ENCODE results near the gene MRPL39.

MRPL39 gene

GRCh38 chr21:25615880-25616279 lies 8.6 kb upstream of the MRPL39 start:
- TF ChIP-seq ZFP30 (CRISPR knock-in tag; IDR thresholded peaks at IDR 0.05) (no peak), CSRNP3 (CRISPR knock-in tag; IDR thresholded peaks at IDR 0.05) (no peak), TSHZ2 (CRISPR knock-in tag; IDR thresholded peaks at IDR 0.05) (no peak), ISL1 (CRISPR knock-in tag; IDR thresholded peaks at IDR 0.05) (no peak), ZC3H10 (CRISPR knock-in tag; IDR thresholded peaks at IDR 0.05) (no peak), RARB (CRISPR knock-in tag; IDR thresholded peaks at IDR 0.05) (no peak), BACH2 (CRISPR knock-in tag; IDR thresholded peaks at IDR 0.05; ENCODE audit: borderline replicate concordance) (no peak), GLIS3 (CRISPR knock-in tag; IDR thresholded peaks at IDR 0.05) (no peak), OSR1 (CRISPR knock-in tag; IDR thresholded peaks at IDR 0.05) (no peak), CSDC2 (CRISPR knock-in tag; IDR thresholded peaks at IDR 0.05) (no peak), ZNF70 (CRISPR knock-in tag; IDR thresholded peaks at IDR 0.05) (no peak)
- TF ChIP-seq, protein P1, sequence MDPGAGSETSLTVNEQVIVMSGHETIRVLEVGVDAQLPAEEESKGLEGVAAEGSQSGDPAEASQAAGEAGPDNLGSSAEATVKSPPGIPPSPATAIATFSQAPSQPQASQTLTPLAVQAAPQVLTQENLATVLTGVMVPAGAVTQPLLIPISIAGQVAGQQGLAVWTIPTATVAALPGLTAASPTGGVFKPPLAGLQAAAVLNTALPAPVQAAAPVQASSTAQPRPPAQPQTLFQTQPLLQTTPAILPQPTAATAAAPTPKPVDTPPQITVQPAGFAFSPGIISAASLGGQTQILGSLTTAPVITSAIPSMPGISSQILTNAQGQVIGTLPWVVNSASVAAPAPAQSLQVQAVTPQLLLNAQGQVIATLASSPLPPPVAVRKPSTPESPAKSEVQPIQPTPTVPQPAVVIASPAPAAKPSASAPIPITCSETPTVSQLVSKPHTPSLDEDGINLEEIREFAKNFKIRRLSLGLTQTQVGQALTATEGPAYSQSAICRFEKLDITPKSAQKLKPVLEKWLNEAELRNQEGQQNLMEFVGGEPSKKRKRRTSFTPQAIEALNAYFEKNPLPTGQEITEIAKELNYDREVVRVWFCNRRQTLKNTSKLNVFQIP (CRISPR knock-in tag; IDR thresholded peaks at IDR 0.05; ENCODE audit: borderline replicate concordance, low read depth) = no peak
- TF ChIP-seq, protein P2, sequence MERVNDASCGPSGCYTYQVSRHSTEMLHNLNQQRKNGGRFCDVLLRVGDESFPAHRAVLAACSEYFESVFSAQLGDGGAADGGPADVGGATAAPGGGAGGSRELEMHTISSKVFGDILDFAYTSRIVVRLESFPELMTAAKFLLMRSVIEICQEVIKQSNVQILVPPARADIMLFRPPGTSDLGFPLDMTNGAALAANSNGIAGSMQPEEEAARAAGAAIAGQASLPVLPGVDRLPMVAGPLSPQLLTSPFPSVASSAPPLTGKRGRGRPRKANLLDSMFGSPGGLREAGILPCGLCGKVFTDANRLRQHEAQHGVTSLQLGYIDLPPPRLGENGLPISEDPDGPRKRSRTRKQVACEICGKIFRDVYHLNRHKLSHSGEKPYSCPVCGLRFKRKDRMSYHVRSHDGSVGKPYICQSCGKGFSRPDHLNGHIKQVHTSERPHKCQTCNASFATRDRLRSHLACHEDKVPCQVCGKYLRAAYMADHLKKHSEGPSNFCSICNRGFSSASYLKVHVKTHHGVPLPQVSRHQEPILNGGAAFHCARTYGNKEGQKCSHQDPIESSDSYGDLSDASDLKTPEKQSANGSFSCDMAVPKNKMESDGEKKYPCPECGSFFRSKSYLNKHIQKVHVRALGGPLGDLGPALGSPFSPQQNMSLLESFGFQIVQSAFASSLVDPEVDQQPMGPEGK (CRISPR knock-in tag; IDR thresholded peaks at IDR 0.05; ENCODE audit: borderline replicate concordance) = no peak
- no peak for ATAC-seq

GRCh38 chr21:25614441-25614840 lies 7.2 kb upstream of the MRPL39 start:
- ATAC-seq = no peak

DNA sequence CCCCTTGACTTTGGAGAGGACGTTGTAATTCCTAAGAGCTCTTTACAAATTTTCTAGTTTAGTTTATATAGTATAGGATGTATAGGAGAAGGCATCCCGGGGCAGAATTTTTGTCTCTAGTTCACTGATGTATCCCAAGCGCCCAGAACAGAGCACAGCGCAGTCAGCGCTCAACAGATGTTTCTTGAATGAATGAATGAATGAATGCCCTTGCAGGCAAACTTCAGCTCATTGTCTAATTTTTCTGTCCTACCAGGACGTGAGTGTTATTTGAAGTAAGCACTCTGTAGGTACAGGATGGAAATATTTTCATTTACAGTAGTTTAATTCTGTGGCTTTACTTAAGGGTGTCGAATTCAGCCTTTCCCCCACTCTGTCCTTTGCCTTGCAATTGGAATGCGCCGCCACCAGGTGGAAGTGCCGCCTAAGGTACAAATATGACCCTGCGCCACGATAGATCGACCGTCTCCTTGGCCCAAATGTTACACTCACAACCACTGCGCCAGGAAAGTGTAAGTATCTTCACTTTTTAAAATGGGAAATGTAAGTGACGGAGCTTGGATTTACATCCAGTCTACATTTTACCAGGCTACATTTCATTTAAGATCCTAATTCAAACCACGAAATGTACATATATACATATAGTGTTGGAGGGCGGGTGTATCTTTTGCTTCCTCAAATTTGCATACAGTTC lies 910 bp upstream of the MRPL39 start:
- TF ChIP-seq ZNF8 (CRISPR knock-in tag; IDR thresholded peaks at IDR 0.05) = no peak
- TF ChIP-seq, protein P3, sequence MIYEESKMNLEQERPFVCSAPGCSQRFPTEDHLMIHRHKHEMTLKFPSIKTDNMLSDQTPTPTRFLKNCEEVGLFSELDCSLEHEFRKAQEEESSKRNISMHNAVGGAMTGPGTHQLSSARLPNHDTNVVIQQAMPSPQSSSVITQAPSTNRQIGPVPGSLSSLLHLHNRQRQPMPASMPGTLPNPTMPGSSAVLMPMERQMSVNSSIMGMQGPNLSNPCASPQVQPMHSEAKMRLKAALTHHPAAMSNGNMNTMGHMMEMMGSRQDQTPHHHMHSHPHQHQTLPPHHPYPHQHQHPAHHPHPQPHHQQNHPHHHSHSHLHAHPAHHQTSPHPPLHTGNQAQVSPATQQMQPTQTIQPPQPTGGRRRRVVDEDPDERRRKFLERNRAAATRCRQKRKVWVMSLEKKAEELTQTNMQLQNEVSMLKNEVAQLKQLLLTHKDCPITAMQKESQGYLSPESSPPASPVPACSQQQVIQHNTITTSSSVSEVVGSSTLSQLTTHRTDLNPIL (CRISPR knock-in tag; IDR thresholded peaks at IDR 0.05; ENCODE audit: low read depth) = no peak
- no peak for TF ChIP-seq OSR1 (CRISPR knock-in tag; IDR thresholded peaks at IDR 0.05)
- TF ChIP-seq TCF4 (CRISPR knock-in tag; IDR thresholded peaks at IDR 0.05; ENCODE audit: borderline replicate concordance) = no peak
- no peak for TF ChIP-seq ZC3H10 (CRISPR knock-in tag; IDR thresholded peaks at IDR 0.05)
- TF ChIP-seq ZFP30 (CRISPR knock-in tag; IDR thresholded peaks at IDR 0.05) = no peak
- no peak for TF ChIP-seq ARNTL (CRISPR knock-in tag; IDR thresholded peaks at IDR 0.05; ENCODE audit: borderline replicate concordance, low read depth)
- TF ChIP-seq ZNF565 (CRISPR knock-in tag; conservative IDR thresholded peaks at IDR 0.05; ENCODE audit: low read depth) = no peak
- TF ChIP-seq ISL1 (CRISPR knock-in tag; IDR thresholded peaks at IDR 0.05) = no peak
- TF ChIP-seq ZFP3 (CRISPR knock-in tag; IDR thresholded peaks at IDR 0.05) = no peak
- no peak for TF ChIP-seq PPARA (CRISPR knock-in tag; IDR thresholded peaks at IDR 0.05; ENCODE audit: borderline replicate concordance)
- ATAC-seq = peak; percentile 89

More at GRCh38 chr21:25614441-25614840, 7.2 kb upstream of the MRPL39 start:
- TF ChIP-seq ISL1 (CRISPR knock-in tag; IDR thresholded peaks at IDR 0.05) (no peak), ARNTL (CRISPR knock-in tag; IDR thresholded peaks at IDR 0.05; ENCODE audit: borderline replicate concordance, low read depth) (no peak), TOX (CRISPR knock-in tag; IDR thresholded peaks at IDR 0.05; ENCODE audit: borderline replicate concordance) (no peak), ZNF70 (CRISPR knock-in tag; IDR thresholded peaks at IDR 0.05) (no peak), ZNF8 (CRISPR knock-in tag; IDR thresholded peaks at IDR 0.05) (no peak), ZNF565 (CRISPR knock-in tag; conservative IDR thresholded peaks at IDR 0.05; ENCODE audit: low read depth) (no peak), SNAI2 (CRISPR knock-in tag; IDR thresholded peaks at IDR 0.05) (no peak), ZC3H10 (CRISPR knock-in tag; IDR thresholded peaks at IDR 0.05) (no peak)
- TF ChIP-seq, protein P1 (CRISPR knock-in tag; IDR thresholded peaks at IDR 0.05; ENCODE audit: borderline replicate concordance, low read depth) = no peak

Data from SK-N-SH treated with all-trans-retinoic acid at 6 μM for 48 hours (cell line).